ENCODE results near the gene HMGN3. TPM values are rescaled to one million over a fixed set of nuclear protein-coding genes. Genes with fewer than 3 reads are reported as not detected.

HMGN3 gene
- polyA plus RNA-seq, 1 donor from 2014 or later: 121 TPM

GRCh38 chr6:79170431-79170830, 64.1 kb downstream of the HMGN3 start:
- H3K27me3 ChIP-seq (ENCODE audit: insufficient read depth, low read depth, low read length): no peaks in the 10 kb centered on the region
- H3K4me3 ChIP-seq (ENCODE audit: low read length): no peak overlapping the region
- H3K9me3 ChIP-seq (ENCODE audit: low read length): no peaks in the 10 kb centered on the region
- no peaks in the 10 kb centered on the region for H3F3A ChIP-seq (ENCODE audit: insufficient read depth, low read length, poor library complexity, severe bottlenecking)
- H3K9me2 ChIP-seq (ENCODE audit: insufficient read depth, low read length): no peaks in the 10 kb centered on the region
- no peak overlapping the region for H3K27ac ChIP-seq (ENCODE audit: low read length)
- H3K79me2 ChIP-seq (replicated peaks; ENCODE audit: insufficient read depth, low read length): no peaks in the 10 kb centered on the region
- H3K36me3 ChIP-seq (ENCODE audit: insufficient read depth, low read length): no peaks in the 10 kb centered on the region
- H4K20me1 ChIP-seq (ENCODE audit: insufficient read depth): no peaks in the 10 kb centered on the region
- TF ChIP-seq POLR2AphosphoS5 (IDR thresholded peaks at IDR 0.05): no peak
- TF ChIP-seq MXI1 (conservative IDR thresholded peaks at IDR 0.05; ENCODE audit: poor library complexity, severe bottlenecking): no peak
- no peak for TF ChIP-seq CTCF (IDR thresholded peaks at IDR 0.05; ENCODE audit: poor library complexity, severe bottlenecking)
- TF ChIP-seq RAD21 (conservative IDR thresholded peaks at IDR 0.05): no peak
- TF ChIP-seq EZH2 (IDR thresholded peaks at IDR 0.05; ENCODE audit: borderline replicate concordance, insufficient read depth, low read length, poor library complexity, severe bottlenecking): no peak
- no peak for TF ChIP-seq EP300 (conservative IDR thresholded peaks at IDR 0.05; ENCODE audit: poor library complexity, severe bottlenecking)
- TF ChIP-seq REST (IDR thresholded peaks at IDR 0.05; ENCODE audit: borderline replicate concordance): no peak
- H3K9ac ChIP-seq (ENCODE audit: low read length): no peak overlapping the region
- no peak overlapping the region for H2AFZ ChIP-seq (ENCODE audit: low read depth, low read length)
- no peak overlapping the region for H3K4me2 ChIP-seq (ENCODE audit: low read length)

- Histone ChIP-seq H3K79me2 (replicated peaks; ENCODE audit: insufficient read depth, low read length) (no peaks in the 10 kb centered on the region), H3F3A (ENCODE audit: insufficient read depth, low read length, poor library complexity, severe bottlenecking) (no peaks in the 10 kb centered on the region), H4K20me1 (ENCODE audit: insufficient read depth) (no peaks in the 10 kb centered on the region), H2AFZ (ENCODE audit: low read depth, low read length) (no peak overlapping the region), H3K27me3 (ENCODE audit: insufficient read depth, low read depth, low read length) (no peaks in the 10 kb centered on the region), H3K27ac (ENCODE audit: low read length) (no peak overlapping the region), H3K4me3 (ENCODE audit: low read length) (no peak overlapping the region), H3K36me3 (ENCODE audit: insufficient read depth, low read length) (no peaks in the 10 kb centered on the region), H3K9me2 (ENCODE audit: insufficient read depth, low read length) (no peaks in the 10 kb centered on the region), H3K9ac (ENCODE audit: low read length) (no peak overlapping the region), H3K4me2 (ENCODE audit: low read length) (no peak overlapping the region), H3K9me3 (ENCODE audit: low read length) (no peaks in the 10 kb centered on the region)
- TF ChIP-seq TAF1 (IDR thresholded peaks at IDR 0.05; ENCODE audit: low read depth) (no peak), MXI1 (conservative IDR thresholded peaks at IDR 0.05; ENCODE audit: poor library complexity, severe bottlenecking) (no peak)
Measured at GRCh38 chr6:79168695-79168980, 65.8 kb downstream of the HMGN3 start.

- no peaks in the 10 kb centered on the region for H3K9me3 ChIP-seq (ENCODE audit: low read length)
- no peak overlapping the region for H3K4me2 ChIP-seq (ENCODE audit: low read length)
- no peak overlapping the region for H3K27ac ChIP-seq (ENCODE audit: low read length)
- TF ChIP-seq EP300 (conservative IDR thresholded peaks at IDR 0.05; ENCODE audit: poor library complexity, severe bottlenecking) (no peak), TAF1 (IDR thresholded peaks at IDR 0.05; ENCODE audit: low read depth) (no peak), POLR2AphosphoS5 (IDR thresholded peaks at IDR 0.05) (no peak), CTCF (IDR thresholded peaks at IDR 0.05; ENCODE audit: poor library complexity, severe bottlenecking) (no peak), REST (IDR thresholded peaks at IDR 0.05; ENCODE audit: borderline replicate concordance) (no peak), RAD21 (conservative IDR thresholded peaks at IDR 0.05) (no peak), EZH2 (IDR thresholded peaks at IDR 0.05; ENCODE audit: borderline replicate concordance, insufficient read depth, low read length, poor library complexity, severe bottlenecking) (no peak), MXI1 (conservative IDR thresholded peaks at IDR 0.05; ENCODE audit: poor library complexity, severe bottlenecking) (no peak), SMC3 (conservative IDR thresholded peaks at IDR 0.05; ENCODE audit: poor library complexity) (no peak)
- H4K20me1 ChIP-seq (ENCODE audit: insufficient read depth): no peaks in the 10 kb centered on the region
- no peaks in the 10 kb centered on the region for H3F3A ChIP-seq (ENCODE audit: insufficient read depth, low read length, poor library complexity, severe bottlenecking)
- no peaks in the 10 kb centered on the region for H3K36me3 ChIP-seq (ENCODE audit: insufficient read depth, low read length)
- no peaks in the 10 kb centered on the region for H3K9me2 ChIP-seq (ENCODE audit: insufficient read depth, low read length)
- no peaks in the 10 kb centered on the region for H3K27me3 ChIP-seq (ENCODE audit: insufficient read depth, low read depth, low read length)
- no peak overlapping the region for H3K9ac ChIP-seq (ENCODE audit: low read length)
- H3K79me2 ChIP-seq (replicated peaks; ENCODE audit: insufficient read depth, low read length): no peaks in the 10 kb centered on the region
- H2AFZ ChIP-seq (ENCODE audit: low read depth, low read length): no peak overlapping the region
- H3K4me3 ChIP-seq (ENCODE audit: low read length): no peak overlapping the region
Measured at GRCh38 chr6:79167931-79168694, 66.4 kb downstream of the HMGN3 start.
